Neural cell (in vitro differentiated cells): Measurements from ENCODE around the gene FSHR. TPM values are rescaled to one million over a fixed set of nuclear protein-coding genes. Genes with fewer than 3 reads are reported as not detected.

Experiments
- H2AFZ ChIP-seq: fragments of 200-600, 300-800 bp; sonication (generic), shearing (Covaris generic); 2 replicates; pipeline ENCODE4 v1.6.0; 2014; ENCODE audit warnings: low read depth, mild to moderate bottlenecking, antibody characterized with exemption, low read length, moderate library complexity
- H3F3A ChIP-seq: fragments of 200-600 bp; shearing (Covaris generic); 2 replicates; pipeline ENCODE4 v1.6.1; 2016; ENCODE audit warnings: mild to moderate bottlenecking, moderate library complexity, mixed read lengths, antibody characterized with exemption, low read length; ENCODE audit not compliant: insufficient read depth, poor library complexity, severe bottlenecking
- H3K27ac ChIP-seq: fragments of 200-600, 300-800 bp; sonication (generic), shearing (Covaris generic); 2 replicates; pipeline ENCODE4 v1.5.1; 2014; ENCODE audit warnings: mild to moderate bottlenecking, low read length, moderate library complexity
- H3K27me3 ChIP-seq: fragments of 300-800, 200-600 bp; sonication (generic), shearing (Covaris generic); 2 replicates; pipeline ENCODE4 v1.6.0; 2014; ENCODE audit warnings: mild to moderate bottlenecking, low read depth, low read length, moderate library complexity; ENCODE audit not compliant: insufficient read depth
- H3K36me3 ChIP-seq: fragments of 300-800, 200-600 bp; sonication (generic), shearing (Covaris generic); 2 replicates; pipeline ENCODE4 v1.5.1; 2014; ENCODE audit warnings: mild to moderate bottlenecking, antibody characterized with exemption, low read length, moderate library complexity; ENCODE audit not compliant: insufficient read depth
- H3K4me2 ChIP-seq: fragments of 300-800, 200-600 bp; sonication (generic), shearing (Covaris generic); 2 replicates; pipeline ENCODE4 v1.6.0; 2014; ENCODE audit warnings: mild to moderate bottlenecking, low read length
- H3K4me3 ChIP-seq: fragments of 300-800, 200-600 bp; sonication (generic), shearing (Covaris generic); 2 replicates; pipeline ENCODE4 v1.5.1; 2014; ENCODE audit warnings: mild to moderate bottlenecking, low read length, moderate library complexity
- H3K79me2 ChIP-seq: fragments of 200-600 bp; shearing (Covaris generic); replicated peaks from 2 replicates; pipeline ENCODE4 v1.6.0; 2014; ENCODE audit warnings: mild to moderate bottlenecking, low read length, moderate library complexity; ENCODE audit not compliant: insufficient read depth
- H3K9ac ChIP-seq: fragments of 300-800, 200-600 bp; sonication (generic), shearing (Covaris generic); 2 replicates; pipeline ENCODE4 v1.6.1; 2016; ENCODE audit warnings: mild to moderate bottlenecking, low read length, mixed read lengths
- H3K9me2 ChIP-seq: fragments of 200-600 bp; shearing (Covaris generic); 2 replicates; pipeline ENCODE4 v1.6.1; 2016; ENCODE audit warnings: mild to moderate bottlenecking, low read length, mixed read lengths; ENCODE audit not compliant: insufficient read depth
- H3K9me3 ChIP-seq: fragments of 200-600, 300-800 bp; sonication (generic), shearing (Covaris generic); 2 replicates; pipeline ENCODE4 v1.6.1; 2016; ENCODE audit warnings: mild to moderate bottlenecking, mixed run types, low read length, moderate library complexity, mixed read lengths
- H4K20me1 ChIP-seq: fragments of 200-600 bp; shearing (Covaris generic); 2 replicates; pipeline ENCODE4 v1.6.1; 2016; ENCODE audit warnings: mild to moderate bottlenecking, mixed run types; ENCODE audit not compliant: insufficient read depth
- EP300 ChIP-seq: fragments of 450-650 bp; conservative IDR thresholded peaks from 2 replicates; pipeline ENCODE4 v1.6.1; 2014; ENCODE audit warnings: antibody characterized with exemption, mild to moderate bottlenecking, moderate library complexity; ENCODE audit not compliant: poor library complexity, severe bottlenecking
- EZH2 ChIP-seq: fragments of 200-600, 300-800 bp; shearing (Covaris generic), sonication (generic); IDR thresholded peaks from 2 replicates; pipeline ENCODE4 v1.6.1; 2014; ENCODE audit warnings: antibody characterized with exemption, low read length, borderline replicate concordance, mild to moderate bottlenecking; ENCODE audit not compliant: insufficient read depth, poor library complexity, severe bottlenecking
- MXI1 ChIP-seq: fragments of 450-650 bp; conservative IDR thresholded peaks from 2 replicates; pipeline ENCODE4 v1.6.1; 2014; ENCODE audit warnings: antibody characterized with exemption, mild to moderate bottlenecking; ENCODE audit not compliant: poor library complexity, severe bottlenecking
- POLR2AphosphoS5 ChIP-seq: IDR thresholded peaks from 2 replicates; pipeline ENCODE4 v1.6.1; 2012
- RAD21 ChIP-seq: fragments of 450-650 bp; conservative IDR thresholded peaks from 2 replicates; pipeline ENCODE4 v1.6.1; 2014; ENCODE audit warnings: antibody characterized with exemption, mild to moderate bottlenecking, moderate library complexity
- SMC3 ChIP-seq: fragments of 450-650 bp; conservative IDR thresholded peaks from 2 replicates; pipeline ENCODE4 v1.6.1; 2014; ENCODE audit warnings: antibody characterized with exemption, mild to moderate bottlenecking, moderate library complexity; ENCODE audit not compliant: poor library complexity
- TAF1 ChIP-seq: IDR thresholded peaks from 2 replicates; pipeline ENCODE4 v1.6.1; 2012; ENCODE audit warnings: low read depth
- polyA plus RNA-seq: library from polyadenylated mRNA; depleted of rRNA; stranded (reverse); fragments of >200 nt; gene quantifications from 2 replicates; pipeline ENCODE4 v1.2.3, GENCODE V29; 2014
- TF ChIP-seq, protein P1 (sequence below): fragments of 450-650 bp; IDR thresholded peaks from 2 replicates; pipeline ENCODE4 v1.5.1; 2014; ENCODE audit warnings: antibody characterized with exemption, mild to moderate bottlenecking, moderate library complexity; ENCODE audit not compliant: poor library complexity, severe bottlenecking
- TF ChIP-seq, protein P2 (sequence below): IDR thresholded peaks from 2 replicates; pipeline ENCODE4 v1.6.1; 2012; ENCODE audit warnings: borderline replicate concordance

The FSHR gene
- polyA plus RNA-seq, 1 donor from 2014 or later, result not detected

DNA sequence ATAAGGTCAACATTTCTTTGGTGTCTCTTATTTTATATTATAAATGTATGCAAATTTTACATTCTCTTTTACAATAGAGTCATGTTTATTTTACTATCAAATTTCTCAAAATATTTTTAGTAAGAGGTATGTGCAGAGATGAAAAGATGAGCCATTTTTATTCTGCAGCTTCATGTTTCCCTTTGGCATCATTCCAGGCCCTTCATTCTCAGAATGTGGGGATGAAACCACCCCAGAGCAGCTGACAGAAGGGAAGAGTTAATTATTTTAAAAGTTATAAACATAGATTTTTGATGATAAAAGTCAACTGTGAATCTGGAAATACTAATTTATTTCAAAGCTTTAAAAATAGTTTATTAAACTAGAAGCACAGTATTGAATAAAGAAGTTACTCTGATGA is 12.8 kb upstream of the FSHR start:
- no peaks in the 10 kb centered on the region for H3F3A ChIP-seq

DNA sequence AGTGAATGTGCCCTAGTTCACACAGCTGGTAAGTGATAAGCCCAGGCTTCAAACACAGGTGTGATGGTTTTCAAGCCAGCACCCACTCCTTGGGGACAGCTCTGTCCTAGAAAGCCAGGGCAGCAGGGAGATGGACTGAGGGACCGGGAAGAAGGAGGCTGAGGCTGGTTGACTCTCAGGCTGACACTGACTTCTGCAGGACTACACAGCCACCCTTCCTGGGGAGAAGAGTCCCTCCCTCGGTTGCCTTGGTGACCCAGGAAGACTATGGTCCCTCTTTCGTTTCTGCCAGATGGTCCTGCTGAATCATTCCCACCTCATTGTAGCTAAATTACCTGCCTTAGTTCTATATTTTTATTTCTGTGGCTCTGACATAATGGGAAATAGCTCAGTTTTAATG is 11.3 kb upstream of the FSHR start:
- no peaks in the 10 kb centered on the region for H3K27me3 ChIP-seq
- TF ChIP-seq POLR2AphosphoS5 (no peak), MXI1 (no peak), TAF1 (no peak), EZH2 (no peak), RAD21 (no peak), EP300 (no peak), SMC3 (no peak)
- TF ChIP-seq, protein P1, sequence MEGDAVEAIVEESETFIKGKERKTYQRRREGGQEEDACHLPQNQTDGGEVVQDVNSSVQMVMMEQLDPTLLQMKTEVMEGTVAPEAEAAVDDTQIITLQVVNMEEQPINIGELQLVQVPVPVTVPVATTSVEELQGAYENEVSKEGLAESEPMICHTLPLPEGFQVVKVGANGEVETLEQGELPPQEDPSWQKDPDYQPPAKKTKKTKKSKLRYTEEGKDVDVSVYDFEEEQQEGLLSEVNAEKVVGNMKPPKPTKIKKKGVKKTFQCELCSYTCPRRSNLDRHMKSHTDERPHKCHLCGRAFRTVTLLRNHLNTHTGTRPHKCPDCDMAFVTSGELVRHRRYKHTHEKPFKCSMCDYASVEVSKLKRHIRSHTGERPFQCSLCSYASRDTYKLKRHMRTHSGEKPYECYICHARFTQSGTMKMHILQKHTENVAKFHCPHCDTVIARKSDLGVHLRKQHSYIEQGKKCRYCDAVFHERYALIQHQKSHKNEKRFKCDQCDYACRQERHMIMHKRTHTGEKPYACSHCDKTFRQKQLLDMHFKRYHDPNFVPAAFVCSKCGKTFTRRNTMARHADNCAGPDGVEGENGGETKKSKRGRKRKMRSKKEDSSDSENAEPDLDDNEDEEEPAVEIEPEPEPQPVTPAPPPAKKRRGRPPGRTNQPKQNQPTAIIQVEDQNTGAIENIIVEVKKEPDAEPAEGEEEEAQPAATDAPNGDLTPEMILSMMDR, result no peak
- TF ChIP-seq, protein P2, sequence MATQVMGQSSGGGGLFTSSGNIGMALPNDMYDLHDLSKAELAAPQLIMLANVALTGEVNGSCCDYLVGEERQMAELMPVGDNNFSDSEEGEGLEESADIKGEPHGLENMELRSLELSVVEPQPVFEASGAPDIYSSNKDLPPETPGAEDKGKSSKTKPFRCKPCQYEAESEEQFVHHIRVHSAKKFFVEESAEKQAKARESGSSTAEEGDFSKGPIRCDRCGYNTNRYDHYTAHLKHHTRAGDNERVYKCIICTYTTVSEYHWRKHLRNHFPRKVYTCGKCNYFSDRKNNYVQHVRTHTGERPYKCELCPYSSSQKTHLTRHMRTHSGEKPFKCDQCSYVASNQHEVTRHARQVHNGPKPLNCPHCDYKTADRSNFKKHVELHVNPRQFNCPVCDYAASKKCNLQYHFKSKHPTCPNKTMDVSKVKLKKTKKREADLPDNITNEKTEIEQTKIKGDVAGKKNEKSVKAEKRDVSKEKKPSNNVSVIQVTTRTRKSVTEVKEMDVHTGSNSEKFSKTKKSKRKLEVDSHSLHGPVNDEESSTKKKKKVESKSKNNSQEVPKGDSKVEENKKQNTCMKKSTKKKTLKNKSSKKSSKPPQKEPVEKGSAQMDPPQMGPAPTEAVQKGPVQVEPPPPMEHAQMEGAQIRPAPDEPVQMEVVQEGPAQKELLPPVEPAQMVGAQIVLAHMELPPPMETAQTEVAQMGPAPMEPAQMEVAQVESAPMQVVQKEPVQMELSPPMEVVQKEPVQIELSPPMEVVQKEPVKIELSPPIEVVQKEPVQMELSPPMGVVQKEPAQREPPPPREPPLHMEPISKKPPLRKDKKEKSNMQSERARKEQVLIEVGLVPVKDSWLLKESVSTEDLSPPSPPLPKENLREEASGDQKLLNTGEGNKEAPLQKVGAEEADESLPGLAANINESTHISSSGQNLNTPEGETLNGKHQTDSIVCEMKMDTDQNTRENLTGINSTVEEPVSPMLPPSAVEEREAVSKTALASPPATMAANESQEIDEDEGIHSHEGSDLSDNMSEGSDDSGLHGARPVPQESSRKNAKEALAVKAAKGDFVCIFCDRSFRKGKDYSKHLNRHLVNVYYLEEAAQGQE, result no peak
- H3F3A ChIP-seq, result no peaks in the 10 kb centered on the region
- no peaks in the 10 kb centered on the region for H3K9me3 ChIP-seq
- H3K4me2 ChIP-seq, result no peak overlapping the region
- H3K27ac ChIP-seq, result no peak overlapping the region
- H3K36me3 ChIP-seq, result no peaks in the 10 kb centered on the region
- H2AFZ ChIP-seq, result no peak overlapping the region
- H3K79me2 ChIP-seq, result no peaks in the 10 kb centered on the region
- H4K20me1 ChIP-seq, result no peaks in the 10 kb centered on the region
- H3K9ac ChIP-seq, result no peak overlapping the region
- H3K4me3 ChIP-seq, result no peak overlapping the region
- H3K9me2 ChIP-seq, result no peaks in the 10 kb centered on the region

More for the DNA sequence above, 12.8 kb upstream of the FSHR start:
- Histone ChIP-seq H3K27ac (no peak overlapping the region), H3K27me3 (no peaks in the 10 kb centered on the region), H3K79me2 (no peaks in the 10 kb centered on the region), H3K9me3 (no peaks in the 10 kb centered on the region), H2AFZ (no peak overlapping the region), H3K9ac (no peak overlapping the region), H3K9me2 (no peaks in the 10 kb centered on the region), H3K4me2 (no peak overlapping the region), H3K36me3 (no peaks in the 10 kb centered on the region), H4K20me1 (no peaks in the 10 kb centered on the region), H3K4me3 (no peak overlapping the region)
- no peak for TF ChIP-seq TAF1
- TF ChIP-seq, protein P2, result no peak
- TF ChIP-seq EZH2, result no peak
- TF ChIP-seq, protein P1, result no peak
- no peak for TF ChIP-seq MXI1
- no peak for TF ChIP-seq EP300
- no peak for TF ChIP-seq SMC3
